Fibroblast of mammary gland (primary cell): ENCODE results near the gene SLC12A2.
A peak's percentile ranks its signal among the peaks of the same experiment; 100 is the strongest.

Experiments used
- DNase-seq: peaks from one replicate; pipeline ENCODE4 v3.0.0-alpha.2; 2010; ENCODE audit warnings: low read depth
- H3K4me3 ChIP-seq: 2 replicates; pipeline ENCODE4 v1.5.1; 2011; ENCODE audit warnings: low read depth, mild to moderate bottlenecking, low read length, moderate library complexity; ENCODE audit not compliant: control insufficient read depth
- CTCF ChIP-seq: conservative IDR thresholded peaks from 2 replicates; pipeline ENCODE4 v1.5.1; 2011; ENCODE audit warnings: low read depth, low read length, inconsistent platforms; ENCODE audit not compliant: control insufficient read depth, insufficient read depth

SLC12A2 gene

DNA sequence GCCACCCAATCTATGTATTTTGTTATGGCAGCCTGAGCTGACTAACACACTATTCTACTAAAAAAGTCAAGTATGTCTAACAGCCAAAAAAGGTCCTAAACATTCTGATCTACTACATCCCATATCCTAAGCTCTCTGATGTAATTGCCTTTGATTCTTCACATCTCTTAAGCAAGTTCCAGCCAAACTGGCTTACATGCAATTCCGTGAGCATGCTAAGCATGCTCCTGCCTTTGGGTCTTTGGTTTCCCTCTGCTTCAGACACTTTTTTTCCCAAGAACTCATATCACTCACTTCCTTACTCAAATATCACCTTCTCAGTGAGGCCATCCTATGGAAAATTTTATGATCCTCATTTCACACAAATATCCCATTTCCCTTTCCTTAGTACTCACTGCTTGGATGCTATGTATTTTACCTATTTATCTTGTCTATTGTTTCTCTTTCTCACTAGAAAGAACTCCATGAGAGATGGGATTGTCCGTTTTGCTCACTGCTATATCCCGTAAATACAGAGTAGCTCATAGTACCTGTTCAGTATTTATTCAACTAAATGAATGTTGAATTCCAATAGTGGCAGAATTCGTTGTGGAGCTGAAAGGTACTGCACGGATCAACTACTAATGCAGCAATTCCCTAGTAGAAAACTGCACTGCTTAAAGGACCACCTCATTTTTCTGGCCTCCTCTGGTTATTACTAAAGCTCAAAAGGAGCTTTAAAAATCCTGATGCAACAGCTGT, 2.3 kb upstream of the SLC12A2 start:
- peak; percentile 34 for DNase-seq
- peak overlapping the region; percentile 69 for H3K4me3 ChIP-seq
- TF ChIP-seq CTCF: peak; percentile 28

GRCh38 chr5:128082551-128083032, 974 bp upstream of the SLC12A2 start:
- no peak for TF ChIP-seq CTCF
- H3K4me3 ChIP-seq: peak overlapping the region; percentile 69
- no peak for DNase-seq

- DNase-seq: peak; percentile 31
- peak overlapping the region; percentile 69 for H3K4me3 ChIP-seq
- no peak for TF ChIP-seq CTCF
Observed at GRCh38 chr5:128083811-128084227, 253 bp downstream of the SLC12A2 start.

DNA sequence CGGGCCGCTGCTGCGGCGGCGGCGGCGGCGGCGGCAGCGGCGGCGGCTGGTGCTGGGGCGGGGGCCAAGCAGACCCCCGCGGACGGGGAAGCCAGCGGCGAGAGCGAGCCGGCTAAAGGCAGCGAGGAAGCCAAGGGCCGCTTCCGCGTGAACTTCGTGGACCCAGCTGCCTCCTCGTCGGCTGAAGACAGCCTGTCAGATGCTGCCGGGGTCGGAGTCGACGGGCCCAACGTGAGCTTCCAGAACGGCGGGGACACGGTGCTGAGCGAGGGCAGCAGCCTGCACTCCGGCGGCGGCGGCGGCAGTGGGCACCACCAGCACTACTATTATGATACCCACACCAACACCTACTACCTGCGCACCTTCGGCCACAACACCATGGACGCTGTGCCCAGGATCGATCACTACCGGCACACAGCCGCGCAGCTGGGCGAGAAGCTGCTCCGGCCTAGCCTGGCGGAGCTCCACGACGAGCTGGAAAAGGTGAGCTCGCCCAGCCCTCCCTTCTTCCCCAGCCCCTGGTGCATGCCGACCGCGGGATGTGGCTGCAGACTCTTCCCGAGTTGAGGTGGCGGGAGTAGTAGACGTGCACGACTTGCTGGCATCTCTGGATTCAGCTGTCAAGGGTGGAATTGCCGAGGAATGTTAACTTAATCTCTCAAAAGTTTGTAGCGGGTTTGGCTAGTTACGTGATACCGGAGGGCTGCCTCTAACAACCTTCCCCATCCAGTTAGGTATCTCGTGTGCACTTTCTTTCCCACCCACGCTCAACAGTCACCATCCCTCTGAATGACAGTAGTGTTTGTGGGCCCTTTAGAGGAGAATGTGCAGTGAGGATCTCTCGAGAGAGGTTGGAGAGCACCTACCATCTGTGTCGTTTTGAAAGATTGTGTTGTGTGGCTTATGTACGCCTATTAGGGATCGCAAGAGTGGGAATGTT, 932 bp downstream of the SLC12A2 start:
- TF ChIP-seq CTCF: no peak
- peak overlapping the region; percentile 69 for H3K4me3 ChIP-seq
- DNase-seq: peak; percentile 28

DNA sequence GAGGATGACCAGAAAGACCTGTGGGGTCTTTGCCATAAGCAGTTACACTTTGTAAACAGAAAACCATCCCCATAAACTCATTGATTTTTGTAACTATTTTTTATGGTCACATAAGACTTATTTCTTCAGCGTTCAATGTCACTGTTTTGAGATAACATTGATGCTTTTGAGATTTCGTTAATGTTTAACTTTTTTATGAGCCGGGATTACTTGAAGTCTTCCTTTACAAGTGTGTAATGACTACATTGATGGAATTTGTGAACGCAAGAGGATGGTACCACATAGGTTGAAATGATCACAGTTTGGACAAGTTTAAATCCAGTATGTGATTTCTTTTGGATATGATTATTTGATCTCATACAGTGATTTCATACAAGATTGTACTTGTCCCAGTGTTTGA, 1.8 kb downstream of the SLC12A2 start:
- H3K4me3 ChIP-seq: peak overlapping the region; percentile 69
- TF ChIP-seq CTCF: no peak
- DNase-seq: no peak

DNA sequence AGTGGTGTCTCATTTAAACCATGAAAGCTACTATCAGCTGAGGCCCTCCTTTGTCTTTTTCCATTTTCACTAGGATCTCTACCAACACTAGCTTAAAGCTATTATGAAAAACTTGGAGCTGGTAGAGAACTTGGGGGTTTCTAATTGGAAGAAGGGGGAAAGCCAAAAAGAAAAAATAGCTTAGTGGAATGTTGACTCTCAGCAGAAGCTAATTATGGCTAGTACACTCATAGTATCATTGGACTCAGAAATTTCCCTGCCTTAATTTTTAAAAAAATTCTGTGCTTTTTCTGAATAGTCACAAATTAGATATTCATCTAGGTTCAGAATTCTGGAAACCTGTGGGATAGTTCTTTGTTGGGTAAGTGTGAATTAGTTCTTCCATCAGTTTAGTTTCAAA, 8.0 kb downstream of the SLC12A2 start:
- TF ChIP-seq CTCF: no peak
- H3K4me3 ChIP-seq: no peak overlapping the region
- DNase-seq: no peak
